IgD-negative memory B cell (primary cell): ENCODE measurements around the gene NCKIPSD. TPM values are rescaled to one million over a fixed set of nuclear protein-coding genes. Genes with fewer than 3 reads are reported as not detected.
A peak's percentile ranks its signal among the peaks of the same experiment; 100 is the strongest.

Experiments used
- H3K27ac Mint-ChIP-seq, 3 donors: one replicate each; pipeline ENCODE4 v1.8.0; 2020 to 2022; ENCODE audit warnings: mild to moderate bottlenecking in 3 of 3, mixed read lengths in 3 of 3, moderate library complexity in 1 of 3
- H3K27me3 Mint-ChIP-seq: one replicate; pipeline ENCODE4 v1.8.0; 2021; ENCODE audit warnings: mixed read lengths
- H3K36me3 Mint-ChIP-seq: one replicate; pipeline ENCODE4 v1.8.0; 2020; ENCODE audit warnings: mild to moderate bottlenecking, mixed read lengths
- H3K4me1 Mint-ChIP-seq, 3 donors: one replicate each; pipeline ENCODE4 v1.8.0; 2020 to 2022; ENCODE audit warnings: mixed read lengths in 3 of 3, mild to moderate bottlenecking in 1 of 3
- H3K4me3 Mint-ChIP-seq, 4 donors: one replicate each; pipeline ENCODE4 v1.8.0; 2020 to 2022; ENCODE audit warnings: mild to moderate bottlenecking in 4 of 4, mixed read lengths in 4 of 4, moderate library complexity in 3 of 4
- H3K9me3 Mint-ChIP-seq, 3 donors: one replicate each; pipeline ENCODE4 v1.8.0; 2020 to 2021; ENCODE audit warnings: mixed read lengths in 3 of 3, mild to moderate bottlenecking in 1 of 3
- polyA plus RNA-seq: library from polyadenylated mRNA; unstranded; fragments of 300-500 nt; fragmentation: Illumina TruSeq; gene quantifications from one replicate; pipeline ENCODE4 v1.2.3, GENCODE V29; 2021

NCKIPSD gene
- polyA plus RNA-seq, 1 donor from 2014 or later = 17.2 TPM

DNA sequence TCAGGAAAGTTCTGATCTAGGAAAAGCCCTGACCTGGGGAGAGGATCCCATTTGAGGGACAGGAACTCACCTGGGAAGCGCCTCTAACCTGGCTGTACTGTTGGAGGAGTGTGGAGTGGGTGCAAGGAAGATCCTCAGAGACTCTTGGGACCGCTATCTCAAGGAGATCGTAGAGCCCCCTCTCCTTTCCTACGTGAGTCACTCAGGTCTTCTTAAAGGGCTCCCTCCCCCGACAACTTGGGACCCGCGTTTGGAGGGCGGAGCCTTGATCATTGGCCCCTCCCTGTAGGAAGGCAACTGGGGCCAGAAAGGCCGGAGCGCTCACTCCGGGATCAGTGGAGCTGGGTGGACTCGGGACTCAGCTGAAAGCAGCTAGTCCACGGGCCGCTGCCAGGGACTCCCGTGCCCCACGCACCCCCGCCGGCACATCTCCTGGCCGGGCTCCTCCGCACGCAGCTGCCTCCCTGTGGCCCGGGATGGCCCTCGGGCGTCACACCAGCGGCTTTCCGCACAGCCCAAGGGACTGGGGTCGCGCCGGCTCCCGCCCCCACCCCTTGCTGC, 51.0 kb downstream of the NCKIPSD start:
- Mint-ChIP-seq H3K4me1 (peaks cover 3 to 6% (median 6%) of the 10 kb centered on the region in 3 donors), H3K4me3 (peak overlapping the region; percentile 89 to 97 (median 94)), H3K27me3 (no peaks in the 10 kb centered on the region), H3K9me3 (no peaks in the 10 kb centered on the region), H3K36me3 (peaks cover 2% of the 10 kb centered on the region), H3K27ac (no peak overlapping the region)

DNA sequence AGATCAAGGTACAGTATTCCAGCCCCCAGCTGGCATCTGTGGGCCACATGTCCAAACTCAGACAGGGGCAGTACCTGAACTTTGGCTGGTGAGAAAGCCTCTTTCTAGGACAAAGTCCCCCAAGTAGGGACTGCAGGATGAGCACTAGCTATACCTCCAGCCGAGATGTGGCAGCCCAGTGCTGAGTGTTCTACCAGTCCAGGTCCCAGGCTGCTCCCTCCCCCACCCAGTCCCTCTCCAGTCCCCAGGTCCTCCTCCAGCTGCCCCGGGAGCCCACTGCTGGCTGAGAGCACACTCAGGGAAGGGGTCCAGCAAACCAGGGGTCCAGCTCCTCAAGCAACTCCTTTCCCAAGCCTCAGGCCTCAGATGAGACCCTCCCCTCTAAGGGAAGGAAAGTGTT, 52.0 kb downstream of the NCKIPSD start:
- Mint-ChIP-seq H3K4me3 (peak overlapping the region in 2 of 4 donors; percentile 9 to 94), H3K27me3 (no peaks in the 10 kb centered on the region), H3K27ac (no peak overlapping the region), H3K4me1 (peaks cover 3 to 6% (median 6%) of the 10 kb centered on the region in 3 donors), H3K9me3 (no peaks in the 10 kb centered on the region), H3K36me3 (peaks cover 2% of the 10 kb centered on the region)

DNA sequence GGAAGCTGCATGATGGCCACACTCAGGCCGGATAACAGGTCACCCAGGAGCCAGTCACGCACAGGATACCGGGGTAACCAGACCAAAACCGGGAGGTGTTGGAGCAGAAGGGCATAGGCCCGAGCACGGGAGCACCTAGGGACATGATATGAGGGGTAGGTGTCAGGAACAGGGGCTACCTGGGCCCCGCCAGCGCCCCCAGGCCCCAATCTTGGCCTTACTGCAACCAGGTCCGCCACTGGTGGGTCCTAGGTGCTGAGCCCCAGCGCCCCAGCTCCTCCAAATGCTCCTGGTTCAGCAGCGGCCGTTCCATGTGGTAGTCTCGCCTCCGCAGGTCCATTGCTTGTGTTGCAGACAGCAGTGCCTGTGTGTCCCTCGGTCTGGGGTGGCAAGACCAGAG, 52.5 kb downstream of the NCKIPSD start:
- Mint-ChIP-seq H3K4me3 (peak overlapping the region in 3 of 4 donors; percentile 9 to 94 (median 48)), H3K27ac (no peak overlapping the region), H3K9me3 (no peaks in the 10 kb centered on the region), H3K36me3 (peaks cover 2% of the 10 kb centered on the region), H3K4me1 (peaks cover 3 to 6% (median 6%) of the 10 kb centered on the region in 3 donors), H3K27me3 (no peaks in the 10 kb centered on the region)

DNA sequence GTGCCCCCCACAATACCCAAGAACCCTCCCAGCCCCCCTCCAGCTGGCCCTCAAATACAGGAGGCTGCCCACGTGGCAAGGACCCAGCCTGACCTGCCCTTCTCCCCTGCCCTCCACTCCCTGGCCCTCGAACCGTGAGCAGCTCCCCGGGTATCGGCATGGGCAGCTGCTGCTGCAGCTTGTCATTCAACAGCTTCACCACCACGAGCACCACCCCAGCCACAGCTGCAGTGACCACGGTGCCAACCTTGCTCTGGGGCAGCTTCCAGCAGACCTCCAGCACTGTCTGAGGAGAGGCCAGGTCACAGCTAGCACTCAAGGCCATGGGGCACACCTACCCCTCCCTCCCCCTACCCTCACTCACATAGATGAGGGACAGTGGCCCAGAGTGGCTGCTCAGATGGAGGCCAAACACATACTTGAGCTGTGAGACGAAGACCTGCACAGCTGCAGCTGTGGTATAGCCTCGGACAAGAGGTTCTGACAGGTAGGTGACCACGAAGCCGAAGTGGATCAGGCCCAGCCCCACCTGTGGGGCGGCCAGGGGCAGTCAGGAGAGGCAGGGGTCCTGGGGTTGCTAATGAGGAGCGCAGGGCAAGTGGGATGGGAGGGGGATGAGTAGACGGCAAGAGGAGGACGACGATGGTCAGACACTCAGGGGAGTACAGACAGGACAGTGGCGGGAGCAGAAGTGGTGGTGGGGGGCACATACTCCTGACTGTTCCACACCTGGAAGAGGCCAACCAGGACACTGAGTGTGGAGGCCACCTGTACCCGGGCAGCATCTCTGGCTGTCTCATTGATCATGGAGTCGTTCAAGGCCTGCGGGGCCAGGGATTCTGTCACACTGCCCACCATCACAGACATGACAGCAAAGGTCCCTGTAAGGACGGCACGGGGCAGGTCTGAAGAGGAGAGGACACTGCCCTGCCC, 53.9 kb downstream of the NCKIPSD start:
- Mint-ChIP-seq H3K4me3 (no peak overlapping the region), H3K27ac (peak overlapping the region in 1 of 3 donors; percentile 78), H3K27me3 (no peaks in the 10 kb centered on the region), H3K36me3 (peaks cover 7% of the 10 kb centered on the region), H3K9me3 (no peaks in the 10 kb centered on the region), H3K4me1 (peaks cover 3 to 6% (median 6%) of the 10 kb centered on the region in 3 donors)

DNA sequence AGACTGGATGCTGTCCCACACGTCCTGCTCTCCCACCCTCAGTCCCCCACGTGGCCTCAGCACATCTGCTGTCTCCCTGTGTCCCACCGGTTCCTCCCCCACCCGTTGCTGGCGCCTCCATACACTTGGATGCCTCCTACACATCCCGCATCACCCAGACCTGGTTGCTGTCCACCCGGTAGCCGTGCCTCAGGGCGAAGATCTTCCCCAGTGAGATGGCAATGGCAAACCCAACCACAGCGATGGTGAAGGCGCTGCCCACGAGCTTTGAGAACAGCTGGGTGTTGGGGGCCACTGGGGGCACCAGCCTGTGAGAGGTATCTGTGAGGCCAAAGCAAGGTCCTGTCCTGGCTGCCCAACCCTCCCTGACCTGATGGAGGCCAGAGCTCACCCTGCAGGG, 54.9 kb downstream of the NCKIPSD start:
- Mint-ChIP-seq H3K9me3 (no peaks in the 10 kb centered on the region), H3K4me1 (peaks cover 2 to 6% (median 3%) of the 10 kb centered on the region in 3 donors), H3K4me3 (no peak overlapping the region)

DNA sequence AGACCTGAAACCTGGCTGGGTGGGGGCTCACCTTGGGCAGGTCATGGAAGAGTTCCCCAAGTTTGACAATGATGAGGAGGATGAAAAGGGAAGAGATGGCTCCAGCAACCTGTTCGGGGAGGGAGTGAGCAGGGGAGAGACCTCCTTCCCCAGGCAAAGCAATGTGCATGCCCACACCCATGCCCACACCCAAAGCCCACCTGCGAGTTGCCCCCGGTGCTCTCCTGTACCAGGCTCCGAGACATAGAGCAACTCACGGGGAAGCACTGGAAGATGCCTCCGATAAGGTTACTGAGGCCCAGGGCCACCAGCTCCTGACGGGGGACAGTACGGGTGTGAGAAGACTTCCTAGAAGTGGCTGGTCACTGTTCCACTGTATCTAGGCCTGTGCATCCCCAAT, 55.3 kb downstream of the NCKIPSD start:
- peaks cover 1 to 6% (median 3%) of the 10 kb centered on the region in 3 donors for H3K4me1 Mint-ChIP-seq
- H3K27me3 Mint-ChIP-seq = no peaks in the 10 kb centered on the region
- H3K9me3 Mint-ChIP-seq = no peaks in the 10 kb centered on the region
- no peak overlapping the region for H3K27ac Mint-ChIP-seq
- H3K36me3 Mint-ChIP-seq = peaks cover 7% of the 10 kb centered on the region
- peak overlapping the region in 1 of 4 donors; percentile 32 for H3K4me3 Mint-ChIP-seq

More for the DNA sequence above, 54.9 kb downstream of the NCKIPSD start:
- Mint-ChIP-seq H3K27ac (no peak overlapping the region), H3K36me3 (peaks cover 7% of the 10 kb centered on the region), H3K27me3 (no peaks in the 10 kb centered on the region)

DNA sequence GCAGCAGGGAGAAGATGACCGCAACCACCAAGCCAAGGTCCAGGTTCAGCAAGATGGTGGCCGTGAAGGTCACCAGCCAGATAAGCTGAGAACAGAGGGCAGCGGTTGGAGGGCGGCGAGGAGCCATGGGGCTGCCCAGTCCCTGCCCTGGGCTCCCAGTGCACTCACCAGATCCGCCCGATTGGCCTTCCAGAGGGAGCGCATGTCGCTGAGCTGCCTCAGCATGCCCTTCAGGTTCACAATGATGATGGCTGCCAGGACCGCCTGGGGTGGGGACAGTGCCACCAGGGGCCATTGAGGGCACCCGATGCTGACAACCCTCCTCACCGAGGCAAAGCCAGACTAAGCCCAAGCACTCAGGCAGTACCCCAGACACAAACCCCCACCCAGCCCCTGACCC, 55.8 kb downstream of the NCKIPSD start:
- Mint-ChIP-seq H3K4me3 (peak overlapping the region in 1 of 4 donors; percentile 32), H3K27me3 (no peaks in the 10 kb centered on the region), H3K27ac (no peak overlapping the region), H3K9me3 (no peaks in the 10 kb centered on the region), H3K36me3 (peaks cover 7% of the 10 kb centered on the region), H3K4me1 (peaks cover 1 to 6% (median 3%) of the 10 kb centered on the region in 3 donors)

DNA sequence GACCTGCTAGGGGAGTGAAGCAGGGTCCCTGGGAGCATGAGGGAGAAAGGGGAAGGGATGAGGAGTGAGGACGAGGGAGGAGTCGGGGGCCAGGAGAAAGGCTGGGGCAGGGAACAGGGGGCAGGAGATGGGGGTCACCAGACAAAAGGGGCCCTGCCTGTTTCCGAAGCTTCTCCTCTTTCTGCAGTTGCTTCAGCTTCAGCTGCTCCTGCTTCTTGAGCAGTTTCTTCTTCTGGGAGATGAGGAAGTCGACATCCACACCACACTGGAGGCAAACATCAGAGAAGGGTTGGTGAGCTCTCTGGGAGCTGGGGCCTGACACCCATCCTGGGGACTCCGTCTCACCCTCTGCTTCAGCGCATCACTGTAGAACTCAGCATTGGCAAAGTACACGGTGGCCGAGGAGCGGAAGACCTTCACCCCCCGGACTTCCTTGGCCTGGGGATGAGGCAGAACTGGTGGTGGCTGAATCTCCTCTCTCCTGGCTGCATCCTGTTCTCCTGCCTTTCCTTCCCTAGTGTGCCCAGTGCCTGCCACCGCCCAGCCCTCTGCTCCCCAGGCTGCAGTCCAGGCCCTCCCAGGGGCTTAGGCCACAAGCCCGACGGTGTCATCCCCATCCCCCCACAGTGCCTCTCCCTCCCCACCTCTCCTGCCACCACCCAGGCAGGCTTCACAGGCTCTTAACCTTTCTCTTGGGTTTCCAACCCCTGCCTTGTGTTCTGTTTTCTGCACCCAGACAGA, 57.3 kb downstream of the NCKIPSD start:
- Mint-ChIP-seq H3K27ac (peak overlapping the region in 1 of 3 donors; percentile 23), H3K27me3 (no peaks in the 10 kb centered on the region)

DNA sequence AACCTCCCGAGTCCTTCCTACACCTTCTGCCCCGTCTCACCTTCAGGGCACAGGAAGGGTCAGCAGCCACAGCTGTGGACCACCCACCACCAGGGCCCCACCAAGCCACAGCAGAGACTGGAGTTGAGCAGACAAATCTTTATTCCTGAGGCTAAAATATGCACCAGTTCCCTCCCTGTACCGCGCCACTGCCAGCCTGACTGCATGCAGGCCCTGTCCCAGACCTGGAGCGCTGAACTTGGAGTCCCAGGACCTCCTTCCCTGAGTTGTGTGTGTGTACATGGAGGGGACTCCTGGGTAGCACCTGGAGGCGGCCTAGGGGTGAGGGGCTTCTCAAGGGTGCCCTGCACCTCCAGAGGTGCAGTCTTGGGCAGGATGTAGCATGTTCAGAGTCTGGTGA, 60.1 kb downstream of the NCKIPSD start:
- no peaks in the 10 kb centered on the region for H3K9me3 Mint-ChIP-seq
- H3K27ac Mint-ChIP-seq = no peak overlapping the region
- peaks cover 7% of the 10 kb centered on the region for H3K36me3 Mint-ChIP-seq
- peaks cover 0 to 4% (median 0%) of the 10 kb centered on the region in 3 donors for H3K4me1 Mint-ChIP-seq
- no peaks in the 10 kb centered on the region for H3K27me3 Mint-ChIP-seq
- H3K4me3 Mint-ChIP-seq = no peak overlapping the region

More for the DNA sequence above, 57.3 kb downstream of the NCKIPSD start:
- Mint-ChIP-seq H3K4me3 (no peak overlapping the region), H3K9me3 (no peaks in the 10 kb centered on the region), H3K36me3 (peaks cover 7% of the 10 kb centered on the region), H3K4me1 (peaks cover 0 to 4% (median 0%) of the 10 kb centered on the region in 3 donors)

DNA sequence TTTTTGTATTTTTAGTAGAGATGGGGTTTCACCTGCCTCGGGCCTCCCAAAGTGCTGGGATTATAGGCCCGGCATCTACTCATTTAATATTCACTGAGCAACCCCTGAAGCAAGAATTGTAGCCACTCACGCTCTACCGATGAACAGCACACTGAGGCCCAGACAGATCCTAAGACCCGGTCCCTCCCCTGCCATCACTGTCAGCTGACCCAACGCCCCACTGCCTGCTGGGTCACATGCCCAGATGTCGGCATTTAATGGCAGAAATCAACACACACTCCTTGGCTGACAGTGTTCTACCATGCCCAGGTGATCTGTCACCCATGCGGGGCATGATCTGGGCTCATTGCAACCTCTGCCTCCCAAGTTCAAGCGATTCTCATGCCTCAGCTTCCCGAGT, 60.9 kb downstream of the NCKIPSD start:
- H3K4me3 Mint-ChIP-seq = no peak overlapping the region
- H3K4me1 Mint-ChIP-seq = peaks cover 0 to 2% (median 0%) of the 10 kb centered on the region in 3 donors
- H3K9me3 Mint-ChIP-seq = no peaks in the 10 kb centered on the region
- H3K27me3 Mint-ChIP-seq = no peaks in the 10 kb centered on the region
- H3K27ac Mint-ChIP-seq = no peak overlapping the region
- H3K36me3 Mint-ChIP-seq = peaks cover 5% of the 10 kb centered on the region

DNA sequence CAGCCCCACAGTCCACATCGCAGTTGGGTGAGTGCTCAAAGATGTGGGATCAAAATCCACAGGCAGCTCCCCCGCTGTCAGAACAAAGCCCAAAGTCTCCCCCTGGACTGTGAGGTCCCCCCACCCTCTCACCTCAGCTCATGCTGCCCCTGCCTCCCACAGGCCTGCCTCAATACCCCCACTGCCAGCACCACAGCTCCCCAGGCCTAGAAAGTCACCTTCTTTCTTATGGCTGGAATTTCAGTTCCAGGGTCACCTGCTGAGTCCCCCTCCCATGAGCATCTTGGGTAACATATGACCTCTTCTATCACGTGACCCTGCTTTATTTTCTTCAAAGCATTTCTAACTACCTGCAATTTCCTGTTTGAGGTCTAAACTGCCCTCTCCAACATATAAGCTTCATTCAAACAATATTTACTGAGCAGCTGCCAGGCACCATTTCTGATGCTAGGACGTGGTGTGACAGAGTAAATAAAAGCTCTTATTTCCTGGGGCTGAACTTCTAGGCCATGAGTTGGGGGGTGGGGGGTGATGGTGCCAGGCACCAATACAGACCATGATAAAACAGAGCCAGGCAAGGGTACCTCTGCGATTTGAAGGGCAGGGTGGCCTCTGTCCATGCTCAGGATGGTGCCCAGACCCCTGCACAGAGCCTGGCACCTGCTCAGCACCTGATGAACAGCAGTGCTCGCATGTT, 61.7 kb downstream of the NCKIPSD start:
- H3K4me1 Mint-ChIP-seq = peaks cover 0 to 4% (median 0%) of the 10 kb centered on the region in 3 donors

More for the DNA sequence above, 61.7 kb downstream of the NCKIPSD start:
- no peaks in the 10 kb centered on the region for H3K9me3 Mint-ChIP-seq
- H3K27ac Mint-ChIP-seq = peak overlapping the region in 1 of 3 donors; percentile 34
- no peaks in the 10 kb centered on the region for H3K27me3 Mint-ChIP-seq
- peaks cover 5% of the 10 kb centered on the region for H3K36me3 Mint-ChIP-seq
- no peak overlapping the region for H3K4me3 Mint-ChIP-seq

Other genes with a start within 250 kb of the NCKIPSD start
- 13.4 TPM for gene CCDC51, start 245.8 kb downstream of the NCKIPSD start, polyA plus RNA-seq
- gene TMA7, start 245.7 kb downstream of the NCKIPSD start, polyA plus RNA-seq = 701 TPM
- gene ATRIP, start 239.2 kb downstream of the NCKIPSD start, polyA plus RNA-seq = 13.9 TPM
- gene SHISA5, start 181.7 kb downstream of the NCKIPSD start, polyA plus RNA-seq = 307 TPM
- gene PFKFB4, start 129.1 kb downstream of the NCKIPSD start, polyA plus RNA-seq = 1.5 TPM
- not detected for gene UCN2, start 122.1 kb downstream of the NCKIPSD start, polyA plus RNA-seq
- not detected for gene COL7A1, start 90.6 kb downstream of the NCKIPSD start, polyA plus RNA-seq
- gene UQCRC1, start 76.3 kb downstream of the NCKIPSD start, polyA plus RNA-seq = 147 TPM
- gene TMEM89, start 64.1 kb downstream of the NCKIPSD start, polyA plus RNA-seq = not detected
- 1.4 TPM for gene SLC26A6, start 50.5 kb downstream of the NCKIPSD start, polyA plus RNA-seq
- 0.59 TPM for gene CELSR3, start 23.0 kb downstream of the NCKIPSD start, polyA plus RNA-seq
- gene IP6K2, start 31.3 kb upstream of the NCKIPSD start, polyA plus RNA-seq = 43.4 TPM
- 10.0 TPM for gene PRKAR2A, start 162.0 kb upstream of the NCKIPSD start, polyA plus RNA-seq
- 13.7 TPM for gene SLC25A20, start 213.0 kb upstream of the NCKIPSD start, polyA plus RNA-seq
- 88.4 TPM for gene ARIH2, start 232.9 kb upstream of the NCKIPSD start, polyA plus RNA-seq